B cell (primary cell): Measurements from ENCODE around the gene SFSWAP. TPM values are rescaled to one million over a fixed set of nuclear protein-coding genes. Genes with fewer than 3 reads are reported as not detected.

Experiments
- ATAC-seq: fragments of 200-7000 bp; cut with Tn5 transposase; one replicate; pipeline ENCODE4 v1.10.0; 2021; ENCODE audit warnings: low read depth, mild to moderate bottlenecking, moderate number of reproducible peaks, moderate library complexity
- CTCF ChIA-PET: fragments of 350-600 bp; sonication (Branson Sonifier 250); formaldehyde crosslinking; loops from one replicate; lab custom pipeline; 2021; ENCODE audit warnings: antibody characterized with exemption, inconsistent platforms; lab: Charles Lee
- POLR2A ChIA-PET: fragments of 350-600 bp; sonication (Branson Sonifier 250); formaldehyde crosslinking; loops from one replicate; lab custom pipeline; 2021; ENCODE audit warnings: antibody characterized with exemption; lab: Charles Lee
- DNase-seq: peaks from one replicate; pipeline ENCODE4 v3.0.0; 2013
- H2AFZ ChIP-seq: 2 replicates; pipeline ENCODE4 v1.6.1; 2012; ENCODE audit warnings: mild to moderate bottlenecking, low read depth, low read length; ENCODE audit not compliant: insufficient read depth, poor library complexity, severe bottlenecking
- H3K27ac ChIP-seq, 2 donors: 1 replicate in 1 of 2; 2 replicates in 1 of 2; pipeline ENCODE4 v1.5.1; 2012 to 2013; ENCODE audit warnings: low read length in 2 of 2, mild to moderate bottlenecking in 2 of 2, moderate library complexity in 1 of 2
- H3K27me3 ChIP-seq, 4 experiments: fragments of 200-600 bp in 1 of 4; sonication (generic) in 1 of 4; replicated peaks in 1 of 4; 1 replicate in 2 of 4; 2 replicates in 2 of 4; pipeline versions ENCODE4 v1.6.1 to v1.7.0; 2013 to 2016; ENCODE audit warnings: low read length in 3 of 4, mild to moderate bottlenecking in 2 of 4, mixed read lengths in 1 of 4, moderate library complexity in 1 of 4; ENCODE audit not compliant: insufficient read depth in 4 of 4, control insufficient read depth in 3 of 4; ENCODE audit errors: control extremely low read depth in 1 of 4
- H3K36me3 ChIP-seq, 2 experiments: replicated peaks in 1 of 2; 1 replicate in 1 of 2; 2 replicates in 1 of 2; pipeline versions ENCODE4 v1.6.1 to v1.7.1; 2013; ENCODE audit warnings: low read length in 1 of 2; ENCODE audit not compliant: insufficient read depth in 2 of 2, control insufficient read depth in 1 of 2; ENCODE audit errors: control extremely low read depth in 1 of 2, extremely low read depth in 1 of 2
- H3K4me1 ChIP-seq, 2 donors: fragments of 200-600 bp in 1 of 2; sonication (generic) in 1 of 2; 1 replicate in 1 of 2; 2 replicates in 1 of 2; pipeline versions ENCODE4 v1.5.1 to v1.6.1; 2013 to 2017; ENCODE audit warnings: low read length in 2 of 2; ENCODE audit not compliant: control insufficient read depth in 2 of 2, insufficient read depth in 2 of 2
- H3K4me2 ChIP-seq: replicated peaks from 2 replicates; pipeline ENCODE3; 2012; ENCODE audit warnings: mild to moderate bottlenecking, low read depth, low read length; ENCODE audit not compliant: poor library complexity, severe bottlenecking
- H3K4me3 ChIP-seq, 5 experiments: fragments of 200-600 bp in 1 of 5; sonication (generic) in 1 of 5; 1 replicate in 3 of 5; 2 replicates in 2 of 5; pipeline versions ENCODE4 v1.5.1 to v1.7.0; 2011 to 2016; ENCODE audit warnings: low read length in 4 of 5, mild to moderate bottlenecking in 4 of 5, low read depth in 2 of 5, control low read depth in 1 of 5, moderate library complexity in 1 of 5; ENCODE audit not compliant: insufficient read depth in 1 of 5; ENCODE audit errors: control extremely low read depth in 1 of 5, extremely low read depth in 1 of 5
- H3K79me2 ChIP-seq: fragments of 200-600 bp; sonication (generic); one replicate; pipeline ENCODE4 v1.6.0; 2016; ENCODE audit warnings: low read length; ENCODE audit not compliant: control insufficient read depth, insufficient read depth
- H3K9ac ChIP-seq: fragments of 200-600 bp; sonication (generic); 2 replicates; pipeline ENCODE4 v1.6.1; 2017; ENCODE audit warnings: mild to moderate bottlenecking, low read length, moderate library complexity
- H3K9me3 ChIP-seq, 3 donors: one replicate each; pipeline versions ENCODE4 v1.6.1 to v1.7.1; 2013; ENCODE audit warnings: low read length in 2 of 3; ENCODE audit not compliant: control insufficient read depth in 2 of 3, insufficient read depth in 1 of 3; ENCODE audit errors: control extremely low read depth in 1 of 3
- H4K20me1 ChIP-seq: 2 replicates; pipeline ENCODE4 v1.6.0; 2012; ENCODE audit warnings: mild to moderate bottlenecking, low read length; ENCODE audit not compliant: insufficient read depth, control insufficient read depth, poor library complexity, severe bottlenecking
- H3K27ac Mint-ChIP-seq: one replicate; pipeline ENCODE4 v1.8.0; 2021; ENCODE audit warnings: mixed read lengths
- H3K27me3 Mint-ChIP-seq: one replicate; pipeline ENCODE4 v1.8.0; 2021; ENCODE audit warnings: mixed read lengths
- H3K4me1 Mint-ChIP-seq: one replicate; pipeline ENCODE4 v1.8.0; 2021; ENCODE audit warnings: mixed read lengths
- H3K4me3 Mint-ChIP-seq: one replicate; pipeline ENCODE4 v1.8.0; 2021; ENCODE audit warnings: mixed read lengths
- H3K9me3 Mint-ChIP-seq: one replicate; pipeline ENCODE4 v1.8.0; 2022; ENCODE audit warnings: mixed read lengths; ENCODE audit not compliant: insufficient read depth
- CTCF ChIP-seq: fragments of 200-600 bp; IDR thresholded peaks from one replicate; pipeline ENCODE4 v1.8.0; 2022; ENCODE audit warnings: antibody characterized with exemption, mild to moderate bottlenecking
- EZH2 ChIP-seq: IDR thresholded peaks from 2 replicates; pipeline ENCODE4 v1.6.1; 2012; ENCODE audit warnings: borderline replicate concordance, low read depth, mild to moderate bottlenecking, moderate library complexity, low read length; ENCODE audit not compliant: insufficient read depth, poor library complexity, severe bottlenecking
- WGBS: methylation state at CpG from one replicate; pipeline ENCODE4 v1.1.5; 2013; ENCODE audit warnings: missing lambda C conversion rate; ENCODE audit not compliant: insufficient coverage; 5-methylcytosine and 5-hydroxymethylcytosine counted together
- intact Hi-C: fragments of 100-400 bp; cut with micrococcal nuclease; formaldehyde crosslinking; loops from one replicate; pipeline ENCODE4 v1.10.0; 2022
- polyA plus RNA-seq: library from polyadenylated mRNA; depleted of rRNA; stranded (reverse); fragments of >200 nt; gene quantifications from 2 replicates; pipeline ENCODE4 v1.2.3, GENCODE V29; 2012
- total RNA-seq, 2 donors: library from RNA; stranded (reverse); fragments of 120-200 nt in 1 of 2; gene quantifications; 1 replicate in 1 of 2; 2 replicates in 1 of 2; pipeline versions ENCODE4 v1.2.3 to v1.2.4, GENCODE V29; 2013 to 2022

The SFSWAP gene
- total and polyA plus RNA-seq, 2 donors (not counting 1 experiment from before 2014, with no cell fraction given), result 69.3 to 122 TPM

- ATAC-seq, result no peak
- H3K4me1 Mint-ChIP-seq, result no peaks in the 10 kb centered on the region
- no peak overlapping the region for H3K27ac Mint-ChIP-seq
- DNase-seq, result no peak
- H3K27me3 Mint-ChIP-seq, result no peaks in the 10 kb centered on the region
- ChIA-PET CTCF (interaction anchor here (1.0 to 1.4 kb wide), 2 partner anchors 18 to 36 kb away, joined by 3 read pairs; partner anchors contain the start of gene SFSWAP), POLR2A (no interaction called here)
- Histone ChIP-seq H2AFZ (no peak overlapping the region), H3K4me3 (no peak overlapping the region), H3K79me2 (peaks cover 42% of the 10 kb centered on the region), H3K27ac (no peak overlapping the region), H3K27me3 (no peaks in the 10 kb centered on the region), H3K9ac (no peak overlapping the region), H3K9me3 (no peaks in the 10 kb centered on the region), H3K36me3 (peaks cover 0 to 92% of the 10 kb centered on the region in 2 experiments), H3K4me1 (no peaks in the 10 kb centered on the region), H3K4me2 (no peak overlapping the region), H4K20me1 (peaks cover 35% of the 10 kb centered on the region)
- no peaks in the 10 kb centered on the region for H3K9me3 Mint-ChIP-seq
- H3K4me3 Mint-ChIP-seq, result no peak overlapping the region
- WGBS, result 73% methylated on average over 5 of the region's 9 CpGs
- intact Hi-C loops, result no loop called here
- no peak for TF ChIP-seq EZH2
- TF ChIP-seq CTCF, result no peak
Measured at GRCh38 chr12:131729254-131729955, 18.5 kb downstream of the SFSWAP start.

DNA sequence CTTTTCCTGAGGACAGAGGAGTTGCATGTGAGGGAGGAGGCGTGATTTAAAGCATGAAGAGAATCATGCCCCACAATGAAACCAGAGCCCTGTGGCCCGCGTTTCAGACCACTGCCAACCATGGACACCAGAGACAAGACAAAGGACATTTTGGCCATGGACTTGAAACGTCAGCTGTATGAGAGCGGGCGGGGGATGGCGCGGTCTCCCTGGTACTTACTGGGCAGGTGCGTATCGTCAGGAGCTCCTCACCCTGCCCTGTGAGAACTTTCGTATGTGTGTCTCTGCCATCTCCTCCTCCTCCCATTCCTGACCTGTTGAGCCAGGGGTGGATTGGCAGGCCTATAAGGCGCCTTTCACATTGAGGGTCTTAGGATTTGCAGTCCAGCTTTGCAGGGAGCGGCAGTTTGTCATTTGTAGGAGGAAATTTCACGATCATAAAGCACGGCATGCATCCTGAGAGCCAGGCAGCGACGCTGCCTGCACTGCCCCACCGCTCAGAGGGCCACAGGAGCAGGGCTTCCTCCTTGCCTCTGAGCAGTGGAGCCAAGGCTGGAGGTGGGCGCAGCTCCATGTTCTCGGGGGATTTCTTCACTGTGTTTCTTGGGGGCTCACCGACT is 22.2 kb downstream of the SFSWAP start:
- no peak overlapping the region for H3K27ac Mint-ChIP-seq
- WGBS, result 98% methylated on average over 20 of the region's 21 CpGs
- Histone ChIP-seq H3K9ac (no peak overlapping the region), H4K20me1 (peaks cover 17% of the 10 kb centered on the region), H3K27me3 (no peaks in the 10 kb centered on the region), H3K27ac (no peak overlapping the region), H3K36me3 (peaks cover 0 to 72% of the 10 kb centered on the region in 2 experiments), H3K4me1 (no peaks in the 10 kb centered on the region), H3K79me2 (peaks cover 20% of the 10 kb centered on the region), H3K4me2 (no peak overlapping the region), H3K9me3 (no peaks in the 10 kb centered on the region), H2AFZ (no peak overlapping the region), H3K4me3 (no peak overlapping the region)
- DNase-seq (no peak), ATAC-seq (no peak)
- ChIA-PET CTCF (no interaction called here), POLR2A (no interaction called here)
- no peaks in the 10 kb centered on the region for H3K27me3 Mint-ChIP-seq
- no peak overlapping the region for H3K4me3 Mint-ChIP-seq
- intact Hi-C loops, result no loop called here
- H3K4me1 Mint-ChIP-seq, result no peaks in the 10 kb centered on the region
- TF ChIP-seq EZH2 (no peak), CTCF (no peak)
- no peaks in the 10 kb centered on the region for H3K9me3 Mint-ChIP-seq
